Spinal cord (tissue), 10 donors: Measurements from ENCODE around the gene ICAM1. TPM values are rescaled to one million over a fixed set of nuclear protein-coding genes. Genes with fewer than 3 reads are reported as not detected.
"Not testable (repeated sequence)": the region's sequence is repeated elsewhere in the genome, so short reads cannot be mapped to it uniquely, and the experiment has no call there.

ENCODE experiments used
- DNase-seq, 6 donors: peaks; one replicate each; pipeline versions ENCODE4 v3.0.0 to v3.0.0-alpha.2; 2013 to 2015; ENCODE audit warnings: low spot score in 6 of 6, low read depth in 4 of 6
- H3K27ac ChIP-seq: one replicate; pipeline ENCODE4 v1.5.1; 2013; ENCODE audit warnings: low read depth, low read length, control low read depth
- H3K27me3 ChIP-seq: one replicate; pipeline ENCODE4 v1.6.1; 2013; ENCODE audit warnings: low read length; ENCODE audit not compliant: control insufficient read depth, insufficient read depth
- H3K36me3 ChIP-seq: one replicate; pipeline ENCODE4 v1.6.1; 2013; ENCODE audit warnings: low read length; ENCODE audit not compliant: control insufficient read depth, insufficient read depth
- H3K4me1 ChIP-seq: one replicate; pipeline ENCODE4 v1.6.1; 2013; ENCODE audit warnings: low read length; ENCODE audit not compliant: control insufficient read depth, insufficient read depth
- H3K4me3 ChIP-seq: one replicate; pipeline ENCODE4 v1.5.1; 2013; ENCODE audit warnings: low read depth, low read length, control low read depth
- H3K9me3 ChIP-seq: one replicate; pipeline ENCODE4 v1.6.1; 2013; ENCODE audit warnings: low read length; ENCODE audit not compliant: control insufficient read depth, insufficient read depth
- WGBS: methylation state at CpG from one replicate; pipeline ENCODE4 v1.1.5; 2013; ENCODE audit warnings: missing lambda C conversion rate; ENCODE audit not compliant: insufficient coverage; 5-methylcytosine and 5-hydroxymethylcytosine counted together
- polyA plus RNA-seq, 2 donors: library from polyadenylated mRNA; unstranded; fragments of 120-200 nt; gene quantifications; one replicate each; pipeline ENCODE4 v1.2.1, GENCODE V29; 2013; ENCODE audit not compliant: insufficient read length in 2 of 2
- total RNA-seq, 2 donors: library from RNA; depleted of rRNA in 1 of 2; stranded (reverse); fragments of 120-200 nt in 1 of 2; fragments of >200 nt in 1 of 2; gene quantifications; one replicate each; pipeline versions ENCODE4 v1.2.3 to v1.2.4, GENCODE V29; 2013 to 2014
- donor health status: healthy.

The ICAM1 gene
- total and polyA plus RNA-seq, 4 donors, result 2.5 to 10.4 (median 4.3) TPM

- H3K27me3 ChIP-seq, result peaks cover 47% of the 10 kb centered on the region
- peaks cover 20% of the 10 kb centered on the region for H3K4me1 ChIP-seq
- no peak for DNase-seq
- no peaks in the 10 kb centered on the region for H3K9me3 ChIP-seq
- H3K36me3 ChIP-seq, result no peaks in the 10 kb centered on the region
- 42% methylated on average over 9 of the region's 12 CpGs for WGBS
- peak overlapping the region; percentile 38 for H3K4me3 ChIP-seq
- H3K27ac ChIP-seq, result no peak overlapping the region
Measured at GRCh38 chr19:10271543-10272086, 695 bp downstream of the ICAM1 start.

- H3K27ac ChIP-seq, result no peak overlapping the region
- no peak for DNase-seq
- no peaks in the 10 kb centered on the region for H3K36me3 ChIP-seq
- H3K9me3 ChIP-seq, result no peaks in the 10 kb centered on the region
- H3K4me3 ChIP-seq, result no peak overlapping the region
- H3K4me1 ChIP-seq, result peaks cover 17% of the 10 kb centered on the region
- WGBS, result 89% methylated on average over 10 of the region's 10 CpGs
- peaks cover 36% of the 10 kb centered on the region for H3K27me3 ChIP-seq
Measured at GRCh38 chr19:10274589-10274988, 3.7 kb downstream of the ICAM1 start.

DNA sequence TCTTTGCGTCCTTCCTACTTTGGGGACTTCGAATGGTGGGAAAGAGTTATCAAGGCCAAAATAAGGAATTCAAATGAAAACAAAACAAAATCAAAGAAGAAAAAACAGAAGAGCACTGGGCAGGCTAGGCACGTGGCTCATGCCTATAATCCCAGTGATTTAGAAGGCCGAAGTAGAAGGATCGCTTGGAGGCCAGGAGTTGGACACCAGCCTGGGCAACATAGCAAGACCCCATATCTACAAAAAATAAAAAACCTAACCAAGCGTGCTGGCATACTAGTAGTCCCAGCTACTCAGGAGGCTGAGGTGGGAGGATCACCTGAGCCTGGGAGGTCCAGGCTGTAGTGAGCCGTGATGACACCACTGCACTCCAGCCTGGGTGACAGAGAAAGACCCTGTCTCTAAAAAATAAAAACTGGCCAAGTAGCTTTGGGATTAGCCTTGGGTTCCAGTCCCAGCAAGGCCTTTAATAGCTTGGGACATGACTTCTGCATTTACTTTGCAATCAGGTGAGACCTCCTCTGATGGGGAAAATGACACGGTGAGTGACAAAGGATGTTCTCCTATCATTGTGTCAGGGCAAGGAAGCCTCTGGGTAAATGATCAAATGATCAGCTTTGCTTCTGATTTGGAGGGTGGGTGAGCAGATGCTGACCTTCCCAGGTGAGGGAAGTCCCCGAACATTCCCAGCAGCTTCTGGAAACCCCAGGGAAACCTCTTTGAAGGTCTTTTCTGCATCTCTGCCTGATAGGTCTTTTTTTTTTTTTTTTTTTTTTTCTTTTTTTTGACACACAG lies 7.1 kb downstream of the ICAM1 start:
- DNase-seq, result no peak
- Histone ChIP-seq H3K27me3 (peaks cover 5% of the 10 kb centered on the region), H3K4me1 (no peaks in the 10 kb centered on the region), H3K4me3 (no peak overlapping the region), H3K9me3 (no peaks in the 10 kb centered on the region), H3K36me3 (no peaks in the 10 kb centered on the region), H3K27ac (no peak overlapping the region)
- 83% methylated on average over 4 of the region's 9 CpGs for WGBS

DNA sequence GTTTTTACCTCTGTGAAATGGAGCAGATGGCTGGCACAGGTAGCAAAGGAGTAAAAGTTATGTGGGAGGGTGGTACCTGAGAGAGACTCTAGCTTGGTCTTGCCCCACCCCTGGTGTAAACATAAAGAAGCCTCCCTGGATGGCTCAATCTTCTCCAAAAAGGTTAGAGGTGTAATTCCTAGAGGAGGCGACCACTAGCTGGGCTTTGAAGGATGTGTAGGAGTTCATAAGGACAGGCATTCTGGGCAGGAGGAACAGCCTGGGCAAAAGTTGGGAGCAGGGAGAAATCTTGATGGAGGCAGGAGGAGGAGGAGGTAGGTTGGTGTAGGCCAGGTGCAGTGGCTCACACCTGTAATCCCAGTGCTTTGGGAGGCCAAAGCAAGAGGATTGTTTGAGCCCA lies 8.0 kb downstream of the ICAM1 start:
- H3K4me3 ChIP-seq, result no peak overlapping the region
- WGBS, result 81% methylated on average over 1 of the region's 1 CpG
- DNase-seq, result no peak
- H3K27me3 ChIP-seq, result peaks cover 10% of the 10 kb centered on the region
- no peaks in the 10 kb centered on the region for H3K9me3 ChIP-seq
- H3K36me3 ChIP-seq, result peaks cover 1% of the 10 kb centered on the region
- H3K4me1 ChIP-seq, result no peaks in the 10 kb centered on the region
- H3K27ac ChIP-seq, result no peak overlapping the region

GRCh38 chr19:10279737-10280442 lies 9.0 kb downstream of the ICAM1 start:
- Histone ChIP-seq H3K36me3 (peaks cover 2% of the 10 kb centered on the region), H3K4me1 (no peaks in the 10 kb centered on the region), H3K9me3 (no peaks in the 10 kb centered on the region), H3K27ac (no peak overlapping the region), H3K4me3 (no peak overlapping the region), H3K27me3 (peaks cover 10% of the 10 kb centered on the region)
- DNase-seq, result no peak
- 87% methylated on average over 4 of the region's 5 CpGs for WGBS

GRCh38 chr19:10282043-10282442 lies 11.1 kb downstream of the ICAM1 start:
- H3K27me3 ChIP-seq, result peaks cover 17% of the 10 kb centered on the region
- not testable (repeated sequence) for DNase-seq, H3K4me3 ChIP-seq, H3K9me3 ChIP-seq, H3K27ac ChIP-seq, H3K36me3 ChIP-seq, H3K4me1 ChIP-seq
- WGBS, result 87% methylated on average over 2 of the region's 5 CpGs

- no peak overlapping the region for H3K27ac ChIP-seq
- WGBS, result 48% methylated on average over 18 of the region's 23 CpGs
- H3K4me3 ChIP-seq, result no peak overlapping the region
- no peak for DNase-seq
- H3K36me3 ChIP-seq, result peaks cover 2% of the 10 kb centered on the region
- H3K4me1 ChIP-seq, result peaks cover 12% of the 10 kb centered on the region
- H3K27me3 ChIP-seq, result peaks cover 32% of the 10 kb centered on the region
- H3K9me3 ChIP-seq, result no peaks in the 10 kb centered on the region
Measured at GRCh38 chr19:10283301-10284064, 12.6 kb downstream of the ICAM1 start.

- Histone ChIP-seq H3K36me3 (peaks cover 2% of the 10 kb centered on the region), H3K4me1 (peaks cover 20% of the 10 kb centered on the region), H3K4me3 (no peak overlapping the region), H3K27me3 (peaks cover 37% of the 10 kb centered on the region), H3K27ac (no peak overlapping the region), H3K9me3 (no peaks in the 10 kb centered on the region)
- no peak for DNase-seq
- WGBS, result 87% methylated on average over 32 of the region's 34 CpGs
Measured at GRCh38 chr19:10284065-10284959, 13.4 kb downstream of the ICAM1 start.

DNA sequence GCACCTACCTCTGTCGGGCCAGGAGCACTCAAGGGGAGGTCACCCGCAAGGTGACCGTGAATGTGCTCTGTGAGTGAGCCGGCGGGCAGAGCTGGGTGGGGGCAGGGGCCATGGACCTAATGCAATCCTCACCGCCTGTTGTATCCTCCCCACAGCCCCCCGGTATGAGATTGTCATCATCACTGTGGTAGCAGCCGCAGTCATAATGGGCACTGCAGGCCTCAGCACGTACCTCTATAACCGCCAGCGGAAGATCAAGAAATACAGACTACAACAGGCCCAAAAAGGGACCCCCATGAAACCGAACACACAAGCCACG lies 14.0 kb downstream of the ICAM1 start:
- 89% methylated on average over 12 of the region's 13 CpGs for WGBS
- Histone ChIP-seq H3K4me3 (no peak overlapping the region), H3K36me3 (peaks cover 2% of the 10 kb centered on the region), H3K9me3 (no peaks in the 10 kb centered on the region), H3K4me1 (peaks cover 26% of the 10 kb centered on the region), H3K27ac (no peak overlapping the region), H3K27me3 (peaks cover 41% of the 10 kb centered on the region)
- DNase-seq, result no peak
